BLaER1 treated with 17β-estradiol and CSF1 and Interleukin-3, amounts not matched to agents 10 nM and 100 nM (cell line): ENCODE results near the gene POLD1.
A peak's percentile ranks its signal among the peaks of the same experiment; 100 is the strongest.

Experiments
- H3K27ac ChIP-seq, 11 experiments: shearing (Covaris generic); formaldehyde crosslinking; 2 replicates each; pipeline ENCODE4 v1.8.1; 2022
- H3K27me3 ChIP-seq, 11 experiments: shearing (Covaris generic); formaldehyde crosslinking; 2 replicates each; pipeline ENCODE4 v1.8.1; 2022
- H3K36me3 ChIP-seq, 11 experiments: shearing (Covaris generic); formaldehyde crosslinking; 2 replicates each; pipeline ENCODE4 v1.8.1; 2022
- H3K4me1 ChIP-seq, 10 experiments: shearing (Covaris generic); formaldehyde crosslinking; 2 replicates each; pipeline ENCODE4 v1.8.1; 2022
- H3K4me2 ChIP-seq, 11 experiments: shearing (Covaris generic); formaldehyde crosslinking; 2 replicates each; pipeline ENCODE4 v1.8.1; 2022
- H3K4me3 ChIP-seq, 10 experiments: shearing (Covaris generic); formaldehyde crosslinking; 2 replicates each; pipeline ENCODE4 v1.8.1; 2022
- H3K9ac ChIP-seq, 11 experiments: shearing (Covaris generic); formaldehyde crosslinking; 2 replicates each; pipeline ENCODE4 v1.8.1; 2022
- H3K9me3 ChIP-seq, 11 experiments: shearing (Covaris generic); formaldehyde crosslinking; replicated peaks in 1 of 11; 2 replicates each; pipeline ENCODE4 v1.8.1; 2022
- H4K20me1 ChIP-seq, 11 experiments: shearing (Covaris generic); formaldehyde crosslinking; 2 replicates each; pipeline ENCODE4 v1.8.1; 2022
- Cebpa-rat ChIP-seq, 11 experiments: shearing (Covaris generic); IDR thresholded peaks; 2 replicates each; pipeline ENCODE4 v1.8.1; 2022

Gene POLD1

DNA sequence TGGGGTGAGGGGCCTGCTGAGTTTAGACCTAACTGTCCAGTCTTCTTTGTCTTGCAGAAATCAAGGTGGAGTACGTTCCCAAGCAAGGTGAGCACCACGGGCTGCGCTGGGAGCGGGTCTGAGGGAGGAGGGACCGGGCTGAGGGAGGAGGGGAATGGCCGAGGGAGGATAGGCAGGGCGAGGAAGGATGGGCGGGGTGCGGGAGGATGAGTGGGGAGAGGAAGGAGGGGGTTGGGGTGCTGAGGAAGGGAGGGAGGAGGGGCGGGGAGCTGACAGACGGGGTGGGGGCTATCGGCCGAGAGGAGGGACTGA is 67.0 kb downstream of the POLD1 start:
- no peaks in the 10 kb centered on the region for H3K27me3 ChIP-seq
- H3K27ac ChIP-seq = no peak overlapping the region
- no peak overlapping the region for H3K9ac ChIP-seq
- peaks cover 0 to 8% (median 6%) of the 10 kb centered on the region in 10 experiments; a peak in 8 of 20 replicates for H3K4me1 ChIP-seq
- H3K9me3 ChIP-seq = peaks cover 0 to 12% (median 0%) of the 10 kb centered on the region in 11 experiments; a peak in 6 of 22 replicates
- H3K36me3 ChIP-seq = no peaks in the 10 kb centered on the region
- TF ChIP-seq Cebpa-rat (IDR thresholded peaks at IDR 0.05) = no peak
- H4K20me1 ChIP-seq = no peaks in the 10 kb centered on the region; a peak in 1 of 22 replicates
- peak overlapping the region in 4 of 11 experiments; percentile 13 to 27 (median 18); a peak in 1 of 22 replicates for H3K4me2 ChIP-seq
- no peak overlapping the region for H3K4me3 ChIP-seq

DNA sequence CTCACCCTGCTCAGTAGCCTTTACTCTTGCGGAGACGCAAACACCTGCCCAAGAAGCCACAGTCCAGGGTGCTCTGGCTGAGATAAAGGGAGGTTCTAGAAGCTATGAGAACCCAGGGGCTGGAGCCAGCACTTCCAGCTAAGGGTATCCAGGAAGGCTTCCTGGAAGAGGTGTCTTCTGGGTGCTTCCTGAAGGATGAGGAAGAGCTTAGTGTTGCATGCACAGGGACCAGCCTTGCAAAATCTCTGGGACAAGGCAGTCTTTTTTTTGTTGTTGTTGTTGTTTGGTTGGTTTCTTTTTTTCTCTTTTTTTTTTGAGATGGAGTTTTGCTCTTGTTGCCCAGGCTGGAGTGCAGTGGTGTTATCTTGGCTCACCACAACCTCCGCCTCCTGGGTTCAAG is 69.1 kb downstream of the POLD1 start:
- Histone ChIP-seq H3K4me2 (no peak overlapping the region), H3K9ac (no peak overlapping the region)
- no peak for TF ChIP-seq Cebpa-rat (IDR thresholded peaks at IDR 0.05)

DNA sequence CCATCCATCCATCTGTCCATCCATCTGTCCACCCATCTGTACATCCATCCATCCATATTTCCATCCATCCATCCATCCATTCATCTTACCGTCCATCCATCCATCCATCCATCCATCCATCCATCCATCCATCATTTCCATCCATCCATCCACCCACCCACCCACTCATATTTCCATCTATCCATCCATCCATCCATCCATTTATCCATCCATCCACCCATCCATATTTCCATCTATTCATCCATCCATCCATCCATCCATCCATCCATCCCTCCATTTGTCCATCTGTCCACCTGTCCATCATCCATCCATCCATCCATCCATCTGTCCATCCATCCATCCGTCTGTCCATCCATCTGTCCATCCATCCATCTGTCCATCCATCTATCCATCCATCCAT is 71.8 kb downstream of the POLD1 start:
- no peak overlapping the region for H3K9ac ChIP-seq
- H3K4me3 ChIP-seq = no peak overlapping the region
- TF ChIP-seq Cebpa-rat (IDR thresholded peaks at IDR 0.05) = no peak
- H3K27ac ChIP-seq = no peak overlapping the region
- H4K20me1 ChIP-seq = no peaks in the 10 kb centered on the region; a peak in 1 of 22 replicates
- H3K9me3 ChIP-seq = no peaks in the 10 kb centered on the region; a peak in 1 of 22 replicates
- no peak overlapping the region for H3K4me2 ChIP-seq
- no peaks in the 10 kb centered on the region for H3K36me3 ChIP-seq
- peaks cover 13 to 17% (median 16%) of the 10 kb centered on the region in 10 experiments for H3K4me1 ChIP-seq
- no peaks in the 10 kb centered on the region for H3K27me3 ChIP-seq

More for the DNA sequence above, 69.1 kb downstream of the POLD1 start:
- Histone ChIP-seq H3K36me3 (no peaks in the 10 kb centered on the region), H4K20me1 (no peaks in the 10 kb centered on the region; a peak in 1 of 22 replicates), H3K27ac (no peak overlapping the region), H3K27me3 (no peaks in the 10 kb centered on the region), H3K4me1 (peaks cover 0 to 8% (median 6%) of the 10 kb centered on the region in 10 experiments; a peak in 8 of 20 replicates), H3K9me3 (peaks cover 0 to 2% (median 0%) of the 10 kb centered on the region in 11 experiments; a peak in 5 of 22 replicates), H3K4me3 (no peak overlapping the region)

DNA sequence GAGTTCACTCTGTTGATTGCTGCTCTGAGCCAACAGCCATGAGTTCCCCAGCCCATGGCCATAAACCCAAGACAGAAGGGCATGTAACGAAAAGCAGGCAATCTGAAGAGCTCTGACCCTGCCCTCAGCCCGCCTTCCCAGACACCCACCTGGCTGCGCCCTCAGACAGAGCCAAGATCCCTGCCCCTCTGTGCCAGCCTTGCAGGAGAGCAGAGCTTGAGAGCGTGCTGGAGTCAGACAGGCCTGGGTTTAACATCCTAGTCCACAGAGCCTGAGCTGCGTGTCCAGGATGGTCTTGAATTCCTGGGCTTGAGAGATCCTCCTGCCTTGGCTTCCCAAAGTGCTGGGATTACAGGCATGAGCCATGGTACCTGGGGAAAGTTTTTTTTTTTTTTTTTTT is 73.2 kb downstream of the POLD1 start:
- TF ChIP-seq Cebpa-rat (IDR thresholded peaks at IDR 0.05) = no peak
- H3K9me3 ChIP-seq = no peaks in the 10 kb centered on the region; a peak in 1 of 22 replicates
- H4K20me1 ChIP-seq = no peaks in the 10 kb centered on the region; a peak in 1 of 22 replicates
- H3K9ac ChIP-seq = no peak overlapping the region
- H3K36me3 ChIP-seq = no peaks in the 10 kb centered on the region
- H3K4me1 ChIP-seq = peaks cover 14 to 25% (median 23%) of the 10 kb centered on the region in 10 experiments
- no peak overlapping the region for H3K4me3 ChIP-seq
- H3K27ac ChIP-seq = no peak overlapping the region
- H3K4me2 ChIP-seq = no peak overlapping the region
- H3K27me3 ChIP-seq = no peaks in the 10 kb centered on the region

DNA sequence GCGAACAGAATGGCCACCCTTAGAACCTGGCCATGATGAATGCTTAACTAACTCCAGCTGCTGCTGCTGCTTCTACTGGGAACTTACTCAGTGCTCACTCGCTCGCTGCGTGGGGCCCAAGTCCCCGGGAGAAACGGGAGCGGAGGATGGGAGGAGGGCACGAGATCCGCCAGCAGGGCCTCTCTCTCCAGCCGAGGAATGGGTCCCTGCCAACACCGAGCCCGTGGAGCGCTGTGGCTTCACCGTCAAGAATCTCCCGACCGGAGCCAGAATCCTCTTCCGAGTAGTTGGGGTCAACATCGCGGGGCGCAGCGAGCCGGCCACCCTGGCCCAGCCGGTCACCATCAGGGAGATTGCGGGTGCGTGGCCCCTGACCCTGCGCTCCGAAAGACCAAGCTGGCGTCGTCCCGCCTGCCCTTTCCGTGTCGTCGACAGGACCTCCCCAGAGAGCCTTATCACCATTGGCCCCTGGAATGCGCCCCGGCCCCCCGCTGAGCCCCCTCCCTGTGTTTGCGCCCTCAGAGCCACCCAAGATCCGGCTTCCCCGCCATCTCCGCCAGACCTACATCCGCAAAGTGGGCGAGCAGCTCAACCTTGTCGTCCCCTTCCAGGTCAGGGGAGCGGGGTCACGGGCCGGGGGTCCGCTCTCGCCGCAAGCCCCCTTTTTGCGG is 74.4 kb downstream of the POLD1 start:
- TF ChIP-seq Cebpa-rat (IDR thresholded peaks at IDR 0.05) = no peak
- H3K27me3 ChIP-seq = no peaks in the 10 kb centered on the region
- no peaks in the 10 kb centered on the region; a peak in 1 of 22 replicates for H3K9me3 ChIP-seq
- H3K4me2 ChIP-seq = no peak overlapping the region
- no peak overlapping the region for H3K27ac ChIP-seq
- no peak overlapping the region for H3K9ac ChIP-seq
- peaks cover 14 to 25% (median 23%) of the 10 kb centered on the region in 10 experiments for H3K4me1 ChIP-seq
- no peaks in the 10 kb centered on the region for H4K20me1 ChIP-seq
- no peak overlapping the region for H3K4me3 ChIP-seq
- no peaks in the 10 kb centered on the region for H3K36me3 ChIP-seq

DNA sequence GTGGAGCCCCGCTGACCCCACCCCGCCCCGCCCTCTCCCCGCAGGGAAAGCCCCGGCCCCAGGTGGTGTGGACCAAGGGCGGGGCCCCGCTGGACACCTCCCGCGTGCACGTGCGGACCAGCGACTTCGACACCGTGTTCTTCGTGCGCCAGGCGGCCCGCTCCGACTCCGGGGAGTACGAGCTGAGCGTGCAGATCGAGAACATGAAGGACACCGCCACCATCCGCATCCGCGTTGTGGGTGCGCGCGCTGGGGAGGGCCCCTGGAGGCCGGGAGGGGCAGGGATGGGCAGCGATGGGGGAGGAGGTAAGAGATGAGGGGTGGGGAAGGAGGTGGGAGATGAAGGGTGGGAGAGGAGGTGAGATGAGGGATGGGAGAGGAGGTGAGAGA is 74.9 kb downstream of the POLD1 start:
- TF ChIP-seq Cebpa-rat (IDR thresholded peaks at IDR 0.05) = no peak
- Histone ChIP-seq H3K27me3 (no peaks in the 10 kb centered on the region), H3K4me3 (no peak overlapping the region), H3K4me1 (peaks cover 14 to 25% (median 23%) of the 10 kb centered on the region in 10 experiments), H3K36me3 (no peaks in the 10 kb centered on the region), H3K9me3 (no peaks in the 10 kb centered on the region; a peak in 1 of 22 replicates), H3K4me2 (no peak overlapping the region), H4K20me1 (no peaks in the 10 kb centered on the region), H3K9ac (no peak overlapping the region), H3K27ac (no peak overlapping the region)

DNA sequence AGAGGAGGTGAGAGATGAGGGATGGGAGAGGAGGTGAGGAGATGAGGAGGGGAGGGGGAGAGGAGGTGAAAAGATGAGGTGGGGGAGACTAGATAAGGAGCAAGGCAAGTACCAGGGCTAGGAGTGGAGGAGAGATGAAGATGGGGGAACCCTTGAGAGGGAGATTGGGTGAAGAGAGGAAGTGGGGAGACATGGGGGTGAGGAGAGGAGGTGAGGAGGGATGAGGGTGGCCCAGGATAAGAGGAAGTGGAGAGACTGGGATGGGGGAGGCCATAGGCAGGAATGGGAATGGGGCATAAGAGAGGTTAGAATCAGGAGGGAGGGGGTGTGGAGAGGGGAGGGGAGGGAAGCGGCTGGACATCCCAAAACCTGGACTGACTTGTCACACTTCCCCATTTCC is 75.5 kb downstream of the POLD1 start:
- peak overlapping the region in 9 of 11 experiments; percentile 18 to 67 (median 55); a peak in 13 of 22 replicates for H3K9ac ChIP-seq
- H3K27me3 ChIP-seq = no peaks in the 10 kb centered on the region
- H4K20me1 ChIP-seq = no peaks in the 10 kb centered on the region
- H3K36me3 ChIP-seq = no peaks in the 10 kb centered on the region
- H3K27ac ChIP-seq = peak overlapping the region in 9 of 11 experiments; percentile 49 to 73 (median 66); a peak in 16 of 22 replicates
- no peak overlapping the region for H3K4me3 ChIP-seq
- TF ChIP-seq Cebpa-rat (IDR thresholded peaks at IDR 0.05) = no peak
- H3K4me2 ChIP-seq = peak overlapping the region; percentile 48 to 88 (median 78)
- H3K4me1 ChIP-seq = peaks cover 14 to 25% (median 23%) of the 10 kb centered on the region in 10 experiments
- no peaks in the 10 kb centered on the region; a peak in 1 of 22 replicates for H3K9me3 ChIP-seq

DNA sequence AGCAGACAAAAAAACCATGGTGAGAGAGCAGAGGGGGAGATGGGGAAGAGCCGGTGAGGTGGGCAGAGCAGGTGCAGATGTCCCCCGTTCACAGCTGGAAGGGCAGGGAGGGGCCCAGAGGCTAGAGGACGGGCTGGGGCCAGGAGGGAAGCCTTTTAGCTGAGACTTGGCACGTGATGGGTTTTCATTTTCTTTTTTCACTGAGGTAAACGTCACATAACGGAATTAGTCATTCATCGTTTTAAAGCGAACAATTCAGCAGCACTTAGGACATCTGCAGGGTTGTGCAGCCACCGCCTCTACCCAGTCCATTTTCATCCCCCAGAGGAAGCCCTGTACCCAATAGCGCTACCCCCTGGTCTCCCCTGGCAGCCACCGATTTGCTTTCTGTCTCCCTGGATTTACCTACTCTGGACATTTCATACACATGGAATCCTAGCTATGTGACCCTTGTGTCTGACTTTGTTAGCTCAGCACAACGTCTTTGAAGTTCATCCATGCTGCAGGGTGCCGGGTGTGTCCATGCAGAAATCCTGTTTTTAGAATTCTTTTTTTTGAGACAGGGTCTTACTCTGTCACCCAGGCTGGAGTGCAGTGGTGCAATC is 76.1 kb downstream of the POLD1 start:
- no peaks in the 10 kb centered on the region; a peak in 1 of 22 replicates for H3K9me3 ChIP-seq
- H3K9ac ChIP-seq = peak overlapping the region in 9 of 11 experiments; percentile 18 to 67 (median 55); a peak in 16 of 22 replicates
- H4K20me1 ChIP-seq = no peaks in the 10 kb centered on the region
- H3K27me3 ChIP-seq = no peaks in the 10 kb centered on the region
- peak overlapping the region in 1 of 10 experiments; percentile 8; a peak in 2 of 20 replicates for H3K4me3 ChIP-seq
- no peaks in the 10 kb centered on the region for H3K36me3 ChIP-seq
- peak overlapping the region in 9 of 11 experiments; percentile 49 to 73 (median 66); a peak in 17 of 22 replicates for H3K27ac ChIP-seq
- peak overlapping the region; percentile 48 to 88 (median 78) for H3K4me2 ChIP-seq
- no peak for TF ChIP-seq Cebpa-rat (IDR thresholded peaks at IDR 0.05)
- H3K4me1 ChIP-seq = peaks cover 14 to 25% (median 23%) of the 10 kb centered on the region in 10 experiments

DNA sequence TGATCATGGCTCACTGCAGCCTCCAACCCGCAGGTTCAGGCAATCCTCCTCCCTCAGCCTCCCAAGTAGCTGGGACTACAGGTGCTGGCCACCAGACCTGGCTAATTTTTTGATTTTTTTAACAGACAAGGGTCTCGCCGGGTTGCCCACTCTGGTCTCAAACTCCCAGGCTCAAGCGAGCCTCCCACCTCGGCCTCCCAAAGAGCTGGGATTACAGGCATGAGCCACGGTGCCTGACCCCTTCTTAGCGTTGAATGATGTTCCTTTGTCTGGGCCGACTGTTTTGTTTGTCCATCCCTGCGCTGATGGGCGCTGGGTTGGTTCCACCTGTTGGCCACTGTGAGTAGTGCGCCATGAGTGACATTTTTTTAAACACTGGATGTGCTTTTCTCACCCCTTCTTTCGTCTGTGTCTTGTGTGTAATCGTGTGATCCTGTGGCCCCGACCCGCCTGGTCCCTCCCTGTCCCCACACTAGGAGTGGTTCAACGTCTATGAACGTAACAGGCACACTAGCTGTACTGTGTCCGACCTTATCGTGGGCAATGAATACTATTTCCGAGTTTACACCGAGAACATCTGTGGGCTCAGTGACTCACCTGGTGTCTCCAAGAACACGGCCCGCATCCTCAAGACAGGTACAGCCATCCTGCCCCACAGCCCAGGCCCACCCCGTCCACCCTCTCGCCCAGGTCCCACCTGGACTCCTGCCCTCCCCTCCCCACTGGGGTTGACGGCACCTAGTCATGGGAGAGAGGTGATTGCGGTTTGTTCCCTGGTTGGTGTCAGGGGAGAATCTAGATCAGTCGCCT is 77.1 kb downstream of the POLD1 start:
- no peaks in the 10 kb centered on the region for H3K27me3 ChIP-seq
- H3K4me1 ChIP-seq = peaks cover 14 to 25% (median 23%) of the 10 kb centered on the region in 10 experiments
- H3K9ac ChIP-seq = peak overlapping the region in 6 of 11 experiments; percentile 6 to 67 (median 64); a peak in 8 of 22 replicates
- no peaks in the 10 kb centered on the region for H3K36me3 ChIP-seq
- no peaks in the 10 kb centered on the region for H4K20me1 ChIP-seq
- H3K4me2 ChIP-seq = peak overlapping the region; percentile 48 to 88 (median 78)
- no peak overlapping the region for H3K4me3 ChIP-seq
- H3K27ac ChIP-seq = peak overlapping the region in 8 of 11 experiments; percentile 50 to 73 (median 66); a peak in 15 of 22 replicates
- H3K9me3 ChIP-seq = no peaks in the 10 kb centered on the region
- no peak for TF ChIP-seq Cebpa-rat (IDR thresholded peaks at IDR 0.05)
